Endothelial cell of umbilical vein (primary cell): ENCODE measurements around the gene ARHGEF17. TPM values are rescaled to one million over a fixed set of nuclear protein-coding genes. Genes with fewer than 3 reads are reported as not detected.

Source experiments
- BruUV-seq: library from RNA; stranded (reverse); fragments of 400-500 nt; replicated peaks from 2 replicates; lab custom pipeline; 2021; lab: Mats Ljungman, UMichigan
- CTCF ChIA-PET: fragments of 300-600, 350-600 bp; sonication (Branson Sonifier 250); formaldehyde crosslinking; loops from one replicate; lab custom pipeline; 2021; ENCODE audit warnings: antibody characterized with exemption, inconsistent platforms; lab: Charles Lee
- POLR2A ChIA-PET: fragments of 300-600, 350-600 bp; sonication (Branson Sonifier 250); formaldehyde crosslinking; loops from one replicate; lab custom pipeline; 2021; ENCODE audit warnings: antibody characterized with exemption, inconsistent platforms; lab: Charles Lee
- DNase-seq: peaks from one replicate; pipeline ENCODE4 v3.0.0-alpha.2; 2011; ENCODE audit warnings: low read depth, low spot score
- FAIRE-seq: peaks from 2 replicates; lab custom pipeline; 2011; peaks lifted over from hg19 to GRCh38; lab: Jason Lieb, UNC
- H2AFZ ChIP-seq: 2 replicates; pipeline ENCODE4 v1.6.0; 2012; ENCODE audit warnings: low read depth, low read length, control low read depth, inconsistent platforms
- H3K27ac ChIP-seq: 2 replicates; pipeline ENCODE4 v1.5.1; 2011; ENCODE audit warnings: low read depth, mild to moderate bottlenecking, control low read depth, low read length, moderate library complexity; ENCODE audit not compliant: insufficient read depth
- H3K27me3 ChIP-seq, 2 experiments: 2 replicates each; pipeline versions ENCODE4 v1.6.0 to v1.6.1; 2011; ENCODE audit warnings: low read length in 2 of 2, mixed read lengths in 1 of 2; ENCODE audit not compliant: control insufficient read depth in 2 of 2, insufficient read depth in 2 of 2
- H3K36me3 ChIP-seq, 2 experiments: 2 replicates in 1 of 2; 3 replicates in 1 of 2; pipeline ENCODE4 v1.5.1; 2011; ENCODE audit warnings: low read length in 2 of 2, mild to moderate bottlenecking in 1 of 2, moderate library complexity in 1 of 2; ENCODE audit not compliant: control insufficient read depth in 2 of 2, insufficient read depth in 2 of 2; ENCODE audit errors: extremely low read depth in 1 of 2
- H3K4me1 ChIP-seq: 3 replicates; pipeline ENCODE4 v1.5.1; 2011; ENCODE audit warnings: mild to moderate bottlenecking, low read length; ENCODE audit not compliant: control insufficient read depth, insufficient read depth; ENCODE audit errors: extremely low read depth
- H3K4me2 ChIP-seq: 2 replicates; pipeline ENCODE4 v1.6.1; 2011; ENCODE audit warnings: low read length, control low read depth, mixed read lengths; ENCODE audit not compliant: insufficient read depth
- H3K4me3 ChIP-seq, 3 experiments: fragments of 200-600 bp in 1 of 3; sonication (generic), shearing (Covaris generic) in 1 of 3; replicated peaks in 1 of 3; 2 replicates each; pipeline ENCODE4 v1.5.1; 2011 to 2016; ENCODE audit warnings: control low read depth in 3 of 3, low read length in 3 of 3, mild to moderate bottlenecking in 2 of 3, inconsistent platforms in 1 of 3, low read depth in 1 of 3, moderate library complexity in 1 of 3; ENCODE audit not compliant: insufficient read depth in 1 of 3
- H3K79me2 ChIP-seq: 2 replicates; pipeline ENCODE4 v1.6.0; 2012; ENCODE audit warnings: low read length, inconsistent platforms; ENCODE audit not compliant: control insufficient read depth, insufficient read depth
- H3K9ac ChIP-seq: replicated peaks from 2 replicates; pipeline ENCODE3; 2011; ENCODE audit warnings: low read length, control low read depth; ENCODE audit not compliant: insufficient read depth; ENCODE audit errors: extremely low read depth
- H3K9me1 ChIP-seq: replicated peaks from 3 replicates; pipeline ENCODE4 v1.6.0; 2011; ENCODE audit warnings: mild to moderate bottlenecking, low read length; ENCODE audit not compliant: control insufficient read depth, insufficient read depth; ENCODE audit errors: extremely low read depth
- H3K9me3 ChIP-seq: replicated peaks from 2 replicates; pipeline ENCODE4 v1.5.1; 2012; ENCODE audit warnings: low read length, inconsistent platforms; ENCODE audit not compliant: control insufficient read depth, insufficient read depth
- H4K20me1 ChIP-seq: replicated peaks from 2 replicates; pipeline ENCODE3; 2011; ENCODE audit warnings: mild to moderate bottlenecking, low read length; ENCODE audit not compliant: control insufficient read depth, insufficient read depth; ENCODE audit errors: extremely low read depth
- CTCF ChIP-seq, 2 donors: IDR thresholded peaks; 1 replicate in 1 of 2; 2 replicates in 1 of 2; pipeline ENCODE4 v1.5.1; 2011; ENCODE audit warnings: low read length in 2 of 2, mild to moderate bottlenecking in 2 of 2, moderate library complexity in 2 of 2, control low read depth in 1 of 2, inconsistent platforms in 1 of 2, low read depth in 1 of 2; ENCODE audit not compliant: insufficient read depth in 1 of 2; ENCODE audit errors: extremely low read depth in 1 of 2
- EZH2 ChIP-seq: IDR thresholded peaks from 2 replicates; pipeline ENCODE4 v1.6.1; 2012; ENCODE audit warnings: borderline replicate concordance, low read depth, mild to moderate bottlenecking, moderate library complexity, low read length, inconsistent platforms; ENCODE audit not compliant: severe bottlenecking
- FOS ChIP-seq: IDR thresholded peaks from 2 replicates; pipeline ENCODE4 v1.6.1; 2011; ENCODE audit warnings: mild to moderate bottlenecking, low read length, moderate library complexity, borderline replicate concordance; ENCODE audit not compliant: insufficient read depth
- GATA2 ChIP-seq: IDR thresholded peaks from 2 replicates; pipeline ENCODE4 v1.7.0; 2011; ENCODE audit warnings: low read depth, mild to moderate bottlenecking, moderate library complexity, mixed read lengths, low read length; ENCODE audit not compliant: insufficient read length, insufficient read depth
- JUN ChIP-seq: IDR thresholded peaks from 2 replicates; pipeline ENCODE4 v1.6.1; 2011; ENCODE audit warnings: borderline replicate concordance, low read depth; ENCODE audit not compliant: insufficient read length, insufficient read depth
- MAX ChIP-seq: IDR thresholded peaks from 2 replicates; pipeline ENCODE4 v1.6.1; 2011; ENCODE audit not compliant: insufficient read depth, insufficient read length
- MYC ChIP-seq: IDR thresholded peaks from one replicate; pipeline ENCODE4 v1.6.1; 2011; ENCODE audit warnings: mild to moderate bottlenecking, low read depth, low read length
- POLR2A ChIP-seq: IDR thresholded peaks from 2 replicates; pipeline ENCODE4 v1.6.1; 2012; ENCODE audit warnings: low read depth, mild to moderate bottlenecking, control low read depth, low read length
- POLR2AphosphoS5 ChIP-seq: IDR thresholded peaks from 2 replicates; pipeline ENCODE4 v1.6.1; 2012; ENCODE audit warnings: low read depth, mild to moderate bottlenecking, control low read depth, low read length, moderate library complexity; ENCODE audit not compliant: insufficient read depth
- dilution Hi-C: fragments of 300-500 bp; cut with MboI; formaldehyde crosslinking; loops from one replicate; pipeline ENCODE4 v1.15.0; 2019; ENCODE audit warnings: low sequenced_read_pairs; ENCODE audit not compliant: extremely low pct_ligation_motif_present
- intact Hi-C: fragments of 100-400 bp; cut with micrococcal nuclease; formaldehyde crosslinking; loops from one replicate; pipeline ENCODE4 v1.10.0; 2022
- polyA plus RNA-seq, 4 experiments: library from polyadenylated mRNA; depleted of rRNA in 3 of 4; stranded (reverse) in 3 of 4; unstranded in 1 of 4; fragments of >200 nt; gene quantifications; 2 replicates each; pipeline versions ENCODE4 v1.2.1 to v1.2.3, GENCODE V29; 2011 to 2012; ENCODE audit warnings: missing spikeins in 1 of 4
- total RNA-seq: library from RNA; stranded (reverse); gene quantifications from 2 replicates; pipeline ENCODE4 v1.2.3, GENCODE V29; 2021

Gene ARHGEF17
- total and polyA plus RNA-seq, 2 donors (not counting 3 experiments of a cell fraction or from before 2014, with no cell fraction given), result 74.9 to 89.9 TPM

GRCh38 chr11:73387594-73388264 lies 79.7 kb downstream of the ARHGEF17 start:
- FAIRE-seq, result no peak
- Histone ChIP-seq H3K9ac (no peak overlapping the region), H3K9me3 (no peaks in the 10 kb centered on the region), H2AFZ (no peak overlapping the region), H3K27me3 (no peaks in the 10 kb centered on the region), H3K27ac (no peak overlapping the region), H3K4me2 (no peak overlapping the region), H3K9me1 (no peaks in the 10 kb centered on the region), H3K4me1 (peaks cover 29% of the 10 kb centered on the region), H3K36me3 (no peaks in the 10 kb centered on the region), H3K4me3 (no peak overlapping the region), H3K79me2 (peaks cover 53% of the 10 kb centered on the region), H4K20me1 (no peaks in the 10 kb centered on the region)
- ChIA-PET POLR2A (no interaction called here), CTCF (interaction anchor here (0.5 to 1.8 kb wide), 5 partner anchors 8 to 50 kb away, joined by 3 to 7 read pairs (median 3); no protein-coding TSS in a partner anchor)
- dilution Hi-C loops, result no loop called here
- intact Hi-C loops, result no loop called here
- BruUV-seq, result no TSS peak
- DNase-seq, result no peak
- TF ChIP-seq MYC, result no peak
- no peak for TF ChIP-seq POLR2A
- TF ChIP-seq MAX, result no peak
- TF ChIP-seq POLR2AphosphoS5, result no peak
- TF ChIP-seq FOS, result no peak
- no peak for TF ChIP-seq EZH2
- no peak for TF ChIP-seq GATA2
- TF ChIP-seq JUN, result no peak
- TF ChIP-seq CTCF (IDR thresholded peaks at IDR 0.05; ENCODE audit: extremely low read depth in 1 of 2, insufficient read depth in 1 of 2, low read depth in 1 of 2, low read length in 2 of 2), result no peak
